Astrocyte (in vitro differentiated cells and primary cell): Measurements from ENCODE around the gene NRIP1. TPM values are rescaled to one million over a fixed set of nuclear protein-coding genes. Genes with fewer than 3 reads are reported as not detected.
"Not testable (repeated sequence)": the region's sequence is repeated elsewhere in the genome, so short reads cannot be mapped to it uniquely, and the experiment has no call there.

Source experiments
- DNase-seq: peaks from one replicate; pipeline ENCODE4 v3.0.0-alpha.2; 2010; ENCODE audit warnings: low read depth
- FAIRE-seq: peaks from 2 replicates; lab custom pipeline; 2011; peaks lifted over from hg19 to GRCh38; lab: Jason Lieb, UNC
- H2AFZ ChIP-seq: 2 replicates; pipeline ENCODE4 v1.6.0; 2012; ENCODE audit warnings: low read depth, low read length, inconsistent platforms
- H3K27ac ChIP-seq: 2 replicates; pipeline ENCODE4 v1.5.1; 2011; ENCODE audit warnings: low read depth, low read length, inconsistent platforms
- H3K27me3 ChIP-seq: 2 replicates; pipeline ENCODE4 v1.6.0; 2011; ENCODE audit warnings: low read length, inconsistent platforms; ENCODE audit not compliant: insufficient read depth
- H3K36me3 ChIP-seq: 2 replicates; pipeline ENCODE4 v1.5.1; 2011; ENCODE audit warnings: low read length, inconsistent platforms; ENCODE audit not compliant: insufficient read depth
- H3K4me1 ChIP-seq: 2 replicates; pipeline ENCODE4 v1.5.1; 2011; ENCODE audit warnings: low read length, inconsistent platforms; ENCODE audit not compliant: insufficient read depth
- H3K4me2 ChIP-seq: 2 replicates; pipeline ENCODE4 v1.6.0; 2012; ENCODE audit warnings: low read length, inconsistent platforms
- H3K4me3 ChIP-seq: 2 replicates; pipeline ENCODE4 v1.5.1; 2011; ENCODE audit warnings: low read depth, mild to moderate bottlenecking, low read length, inconsistent platforms; ENCODE audit not compliant: insufficient read depth
- H3K79me2 ChIP-seq: 2 replicates; pipeline ENCODE4 v1.6.0; 2012; ENCODE audit warnings: mild to moderate bottlenecking, low read length, inconsistent platforms; ENCODE audit not compliant: insufficient read depth
- H3K9ac ChIP-seq: 2 replicates; pipeline ENCODE4 v1.6.0; 2012; ENCODE audit warnings: mild to moderate bottlenecking, low read length, inconsistent platforms
- H3K9me3 ChIP-seq: 2 replicates; pipeline ENCODE4 v1.5.1; 2012; ENCODE audit warnings: low read depth, mild to moderate bottlenecking, low read length, inconsistent platforms; ENCODE audit not compliant: insufficient read depth
- H4K20me1 ChIP-seq: 2 replicates; pipeline ENCODE4 v1.6.0; 2012; ENCODE audit warnings: low read length, inconsistent platforms; ENCODE audit not compliant: insufficient read depth
- H3K27ac Mint-ChIP-seq: one replicate; pipeline ENCODE4 v1.8.0; 2021; ENCODE audit warnings: mild to moderate bottlenecking, mixed read lengths; ENCODE audit not compliant: unreplicated experiment
- H3K27me3 Mint-ChIP-seq: one replicate; pipeline ENCODE4 v1.8.0; 2021; ENCODE audit warnings: low read depth, mixed read lengths; ENCODE audit not compliant: unreplicated experiment
- H3K36me3 Mint-ChIP-seq: one replicate; pipeline ENCODE4 v1.8.0; 2021; ENCODE audit warnings: low read depth, mixed read lengths; ENCODE audit not compliant: unreplicated experiment
- H3K4me1 Mint-ChIP-seq: one replicate; pipeline ENCODE4 v1.8.0; 2021; ENCODE audit warnings: low read depth, mixed read lengths; ENCODE audit not compliant: unreplicated experiment
- H3K4me3 Mint-ChIP-seq: one replicate; pipeline ENCODE4 v1.8.0; 2021; ENCODE audit warnings: mild to moderate bottlenecking, moderate library complexity, mixed read lengths; ENCODE audit not compliant: unreplicated experiment
- H3K9me3 Mint-ChIP-seq: one replicate; pipeline ENCODE4 v1.8.0; 2021; ENCODE audit warnings: mild to moderate bottlenecking, mixed read lengths; ENCODE audit not compliant: unreplicated experiment
- EZH2 ChIP-seq: IDR thresholded peaks from 2 replicates; pipeline ENCODE4 v1.6.1; 2012; ENCODE audit warnings: mild to moderate bottlenecking, low read length, inconsistent platforms; ENCODE audit not compliant: insufficient read depth
- total RNA-seq: library from RNA; stranded (reverse); gene quantifications from 2 replicates; pipeline ENCODE4 v1.2.1, GENCODE V29; 2021
- TF ChIP-seq, protein P1 (sequence below): IDR thresholded peaks from 2 replicates; pipeline ENCODE4 v1.5.1; 2011; ENCODE audit warnings: low read depth, mild to moderate bottlenecking, inconsistent platforms, low read length, moderate library complexity; ENCODE audit not compliant: insufficient read depth

The NRIP1 gene
- total RNA-seq, 1 donor from 2014 or later = 55.5 TPM

DNA sequence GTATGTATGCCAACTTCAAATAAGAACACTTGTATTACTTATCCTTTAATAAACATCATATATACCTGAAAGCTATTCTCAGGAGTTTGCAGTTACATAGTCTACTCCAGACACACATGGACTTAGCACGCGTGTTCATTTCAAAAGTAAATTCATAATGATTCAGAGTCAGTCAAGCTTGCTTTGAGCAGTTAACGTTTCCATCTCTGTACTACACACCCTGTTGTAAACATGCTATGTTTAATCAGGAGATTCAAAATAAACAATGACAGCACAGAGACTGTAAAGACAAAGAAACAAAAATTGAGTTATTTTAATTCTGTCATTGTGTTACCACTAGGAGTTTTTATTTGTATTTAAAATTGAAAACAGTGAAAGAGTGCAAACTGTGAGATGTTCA is 119.6 kb downstream of the NRIP1 start:
- DNase-seq = no peak
- no peaks in the 10 kb centered on the region for H3K27me3 Mint-ChIP-seq
- no peaks in the 10 kb centered on the region for H3K36me3 Mint-ChIP-seq
- H3K27me3 ChIP-seq = no peaks in the 10 kb centered on the region
- H3K4me1 Mint-ChIP-seq = peaks cover 3% of the 10 kb centered on the region
- H3K27ac ChIP-seq = no peak overlapping the region
- H4K20me1 ChIP-seq = no peaks in the 10 kb centered on the region
- H3K4me3 ChIP-seq = no peak overlapping the region
- no peaks in the 10 kb centered on the region for H3K4me1 ChIP-seq
- H3K9me3 Mint-ChIP-seq = peaks cover 6% of the 10 kb centered on the region
- TF ChIP-seq, protein P1, sequence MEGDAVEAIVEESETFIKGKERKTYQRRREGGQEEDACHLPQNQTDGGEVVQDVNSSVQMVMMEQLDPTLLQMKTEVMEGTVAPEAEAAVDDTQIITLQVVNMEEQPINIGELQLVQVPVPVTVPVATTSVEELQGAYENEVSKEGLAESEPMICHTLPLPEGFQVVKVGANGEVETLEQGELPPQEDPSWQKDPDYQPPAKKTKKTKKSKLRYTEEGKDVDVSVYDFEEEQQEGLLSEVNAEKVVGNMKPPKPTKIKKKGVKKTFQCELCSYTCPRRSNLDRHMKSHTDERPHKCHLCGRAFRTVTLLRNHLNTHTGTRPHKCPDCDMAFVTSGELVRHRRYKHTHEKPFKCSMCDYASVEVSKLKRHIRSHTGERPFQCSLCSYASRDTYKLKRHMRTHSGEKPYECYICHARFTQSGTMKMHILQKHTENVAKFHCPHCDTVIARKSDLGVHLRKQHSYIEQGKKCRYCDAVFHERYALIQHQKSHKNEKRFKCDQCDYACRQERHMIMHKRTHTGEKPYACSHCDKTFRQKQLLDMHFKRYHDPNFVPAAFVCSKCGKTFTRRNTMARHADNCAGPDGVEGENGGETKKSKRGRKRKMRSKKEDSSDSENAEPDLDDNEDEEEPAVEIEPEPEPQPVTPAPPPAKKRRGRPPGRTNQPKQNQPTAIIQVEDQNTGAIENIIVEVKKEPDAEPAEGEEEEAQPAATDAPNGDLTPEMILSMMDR = no peak
- no peak for TF ChIP-seq EZH2
- no peak for FAIRE-seq
- H3K4me2 ChIP-seq = no peak overlapping the region
- no peak overlapping the region for H3K4me3 Mint-ChIP-seq
- H3K36me3 ChIP-seq = no peaks in the 10 kb centered on the region
- no peaks in the 10 kb centered on the region for H3K79me2 ChIP-seq
- H3K9me3 ChIP-seq = no peaks in the 10 kb centered on the region
- H2AFZ ChIP-seq = no peak overlapping the region
- no peak overlapping the region for H3K9ac ChIP-seq
- H3K27ac Mint-ChIP-seq = no peak overlapping the region

DNA sequence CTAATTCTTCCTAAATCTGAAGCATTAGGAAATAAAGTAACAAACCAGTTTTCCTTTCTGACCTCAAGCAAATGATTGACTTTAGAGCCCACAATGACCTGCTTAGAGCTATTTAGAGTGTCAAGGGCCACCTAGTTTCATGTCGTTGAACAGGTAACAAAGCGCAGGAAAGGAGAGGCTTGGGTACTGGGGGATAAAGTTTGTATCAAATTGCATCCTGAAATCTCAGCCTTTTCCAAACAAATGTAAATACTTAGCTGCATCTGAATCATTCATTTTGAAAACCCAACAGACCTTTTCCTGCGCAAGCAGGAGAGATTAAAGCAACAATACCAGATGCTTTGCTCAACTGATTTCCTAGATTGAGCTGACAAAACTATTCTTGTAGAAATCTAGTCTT is 121.2 kb downstream of the NRIP1 start:
- Histone ChIP-seq H3K27me3 (no peaks in the 10 kb centered on the region), H2AFZ (no peak overlapping the region), H4K20me1 (no peaks in the 10 kb centered on the region), H3K4me1 (no peaks in the 10 kb centered on the region), H3K79me2 (no peaks in the 10 kb centered on the region), H3K27ac (no peak overlapping the region), H3K36me3 (no peaks in the 10 kb centered on the region), H3K4me3 (no peak overlapping the region), H3K9ac (no peak overlapping the region), H3K9me3 (no peaks in the 10 kb centered on the region), H3K4me2 (no peak overlapping the region)
- Mint-ChIP-seq H3K9me3 (peaks cover 8% of the 10 kb centered on the region), H3K4me3 (no peak overlapping the region), H3K27me3 (no peaks in the 10 kb centered on the region), H3K4me1 (peaks cover 3% of the 10 kb centered on the region), H3K27ac (no peak overlapping the region), H3K36me3 (no peaks in the 10 kb centered on the region)
- TF ChIP-seq, protein P1 = no peak
- no peak for TF ChIP-seq EZH2
- DNase-seq (no peak), FAIRE-seq (no peak)

DNA sequence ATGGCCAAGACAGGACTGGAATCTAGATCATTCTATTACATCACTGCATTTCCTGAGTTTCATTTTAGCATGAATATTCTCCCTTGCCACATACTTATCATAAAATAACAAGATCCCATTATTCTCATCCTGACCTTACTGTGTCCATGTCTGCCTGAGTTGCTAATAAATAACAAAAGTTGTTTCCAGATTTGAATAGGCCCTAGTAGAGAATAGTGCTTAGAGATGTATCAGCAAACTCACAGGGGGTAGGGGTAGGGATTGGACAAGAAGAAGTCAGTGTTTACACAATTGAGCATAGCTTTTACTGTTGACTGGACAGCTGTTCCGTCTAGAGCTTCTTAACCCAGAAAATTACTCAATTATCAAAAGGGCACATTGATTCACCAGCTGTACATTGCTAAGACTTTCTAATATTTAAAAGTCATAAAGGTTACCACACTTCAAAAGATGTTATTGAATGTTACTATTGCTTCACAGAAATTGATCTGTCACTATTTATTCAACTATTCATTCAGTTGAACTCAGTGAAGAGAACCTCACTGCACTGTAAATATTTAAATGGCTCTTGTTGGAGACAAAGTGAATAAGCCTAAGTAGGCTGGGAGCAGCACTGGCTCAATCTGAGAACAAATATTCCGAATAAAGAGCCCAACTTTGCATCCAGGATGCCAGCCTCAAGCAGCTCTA is 121.9 kb downstream of the NRIP1 start:
- no peak overlapping the region for H3K4me2 ChIP-seq
- no peaks in the 10 kb centered on the region for H3K36me3 ChIP-seq
- Mint-ChIP-seq H3K9me3 (peaks cover 14% of the 10 kb centered on the region), H3K4me1 (peaks cover 3% of the 10 kb centered on the region), H3K36me3 (no peaks in the 10 kb centered on the region), H3K27ac (no peak overlapping the region), H3K27me3 (no peaks in the 10 kb centered on the region), H3K4me3 (no peak overlapping the region)
- H4K20me1 ChIP-seq = no peaks in the 10 kb centered on the region
- no peak for FAIRE-seq
- DNase-seq = peak; percentile 39
- no peak overlapping the region for H3K4me3 ChIP-seq
- H3K9ac ChIP-seq = no peak overlapping the region
- H3K27me3 ChIP-seq = no peaks in the 10 kb centered on the region
- no peaks in the 10 kb centered on the region for H3K9me3 ChIP-seq
- TF ChIP-seq EZH2 = no peak
- TF ChIP-seq, protein P1 = no peak
- H3K4me1 ChIP-seq = no peaks in the 10 kb centered on the region
- H3K27ac ChIP-seq = no peak overlapping the region
- H2AFZ ChIP-seq = no peak overlapping the region
- no peaks in the 10 kb centered on the region for H3K79me2 ChIP-seq

DNA sequence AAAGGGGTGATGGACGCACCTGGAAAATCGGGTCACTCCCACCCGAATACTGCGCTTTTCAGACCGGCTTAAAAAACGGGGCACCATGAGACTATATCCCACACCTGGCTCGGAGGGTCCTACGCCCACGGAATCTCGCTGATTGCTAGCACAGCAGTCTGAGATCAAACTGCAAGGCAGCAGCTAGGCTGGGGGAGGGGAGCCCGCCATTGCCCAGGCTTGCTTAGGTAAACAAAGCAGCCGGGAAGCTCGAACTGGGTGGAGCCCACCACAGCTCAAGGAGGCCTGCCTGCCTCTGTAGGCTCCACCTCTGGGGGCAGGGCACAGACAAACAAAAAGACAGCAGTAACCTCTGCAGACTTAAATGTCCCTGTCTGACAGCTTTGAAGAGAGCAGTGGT is 137.5 kb downstream of the NRIP1 start:
- not testable (repeated sequence) for H2AFZ ChIP-seq, H3K4me1 ChIP-seq, H3K36me3 ChIP-seq, H3K4me2 ChIP-seq, DNase-seq, H3K4me1 Mint-ChIP-seq, H3K36me3 Mint-ChIP-seq, H3K9me3 ChIP-seq, H3K79me2 ChIP-seq, FAIRE-seq, H3K9ac ChIP-seq, H3K27me3 Mint-ChIP-seq, H3K27ac ChIP-seq, H3K27me3 ChIP-seq, H4K20me1 ChIP-seq, H3K27ac Mint-ChIP-seq, H3K4me3 ChIP-seq, H3K4me3 Mint-ChIP-seq, H3K9me3 Mint-ChIP-seq
